A549 (cell line): ENCODE results near the gene MTRR.

ENCODE experiments used
- POLR2A ChIP-seq: IDR thresholded peaks from 2 replicates; pipeline ENCODE4 v1.6.1; 2012; ENCODE audit warnings: mild to moderate bottlenecking, low read length
- RAD21 ChIP-seq, 2 experiments: fragments of >200 bp in 1 of 2; sonication (Bioruptor Twin) in 1 of 2; formaldehyde crosslinking in 1 of 2; IDR thresholded peaks in 1 of 2; conservative IDR thresholded peaks in 1 of 2; 2 replicates in 1 of 2; 3 replicates in 1 of 2; pipeline ENCODE4 v1.6.1; 2012 to 2018; ENCODE audit warnings: inconsistent platforms in 1 of 2
- TF ChIP-seq, protein P1 (sequence below): fragments of 250-450 bp; sonication (Bioruptor Pico); IDR thresholded peaks from 2 replicates; pipeline ENCODE4 v1.5.0; 2021; ENCODE audit warnings: mild to moderate bottlenecking, moderate library complexity, borderline replicate concordance

DNA sequence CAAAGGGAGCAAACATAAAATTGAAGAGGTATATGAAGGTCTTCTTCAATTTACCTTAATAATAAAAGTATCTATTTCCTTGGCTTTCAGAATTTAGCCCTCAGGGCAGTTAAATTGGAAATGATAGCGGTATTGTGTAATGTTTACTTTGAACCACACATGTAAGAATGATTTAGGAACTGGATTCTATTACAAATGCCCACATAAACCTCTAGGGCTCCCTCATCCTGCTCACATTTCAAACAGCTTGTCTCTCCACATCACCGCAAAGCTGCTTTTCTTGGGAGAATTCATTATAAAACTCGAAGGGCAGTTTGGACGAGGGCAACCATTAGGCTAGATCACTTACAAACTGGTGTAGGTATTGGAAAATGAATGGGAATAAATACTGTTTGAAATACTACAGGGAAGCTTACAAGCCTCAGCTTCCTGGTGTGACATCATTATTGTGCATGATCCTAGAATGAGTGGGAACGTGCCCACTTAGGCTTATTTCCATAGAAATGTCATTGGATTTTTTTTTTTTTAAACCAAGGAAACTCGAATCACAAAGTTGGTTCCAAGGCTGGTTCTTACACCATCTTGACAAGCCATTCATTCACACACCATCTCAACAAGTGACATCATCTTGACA is 47.3 kb downstream of the MTRR start:
- TF ChIP-seq RAD21 (conservative IDR thresholded peaks at IDR 0.05 in 1 of 2, IDR thresholded peaks at IDR 0.05 in 1 of 2) (no peak), POLR2A (no peak)
- TF ChIP-seq, protein P1, sequence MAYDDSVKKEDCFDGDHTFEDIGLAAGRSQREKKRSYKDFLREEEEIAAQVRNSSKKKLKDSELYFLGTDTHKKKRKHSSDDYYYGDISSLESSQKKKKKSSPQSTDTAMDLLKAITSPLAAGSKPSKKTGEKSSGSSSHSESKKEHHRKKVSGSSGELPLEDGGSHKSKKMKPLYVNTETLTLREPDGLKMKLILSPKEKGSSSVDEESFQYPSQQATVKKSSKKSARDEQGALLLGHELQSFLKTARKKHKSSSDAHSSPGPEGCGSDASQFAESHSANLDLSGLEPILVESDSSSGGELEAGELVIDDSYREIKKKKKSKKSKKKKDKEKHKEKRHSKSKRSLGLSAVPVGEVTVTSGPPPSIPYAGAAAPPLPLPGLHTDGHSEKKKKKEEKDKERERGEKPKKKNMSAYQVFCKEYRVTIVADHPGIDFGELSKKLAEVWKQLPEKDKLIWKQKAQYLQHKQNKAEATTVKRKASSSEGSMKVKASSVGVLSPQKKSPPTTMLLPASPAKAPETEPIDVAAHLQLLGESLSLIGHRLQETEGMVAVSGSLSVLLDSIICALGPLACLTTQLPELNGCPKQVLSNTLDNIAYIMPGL, result no peak
